DND-41 (cell line): ENCODE results near the gene STK32B.

Source experiments
- ATAC-seq: fragments of 200-7000 bp; cut with Tn5 transposase; 3 replicates; pipeline ENCODE4 v1.9.1; 2021; ENCODE audit warnings: low read depth; ENCODE audit not compliant: insufficient read depth
- DNase-seq: peaks from one replicate; pipeline ENCODE4 v3.0.0-alpha.2; 2020
- H2AFZ ChIP-seq: 2 replicates; pipeline ENCODE4 v1.6.0; 2012; ENCODE audit warnings: low read depth, low read length
- H3K27ac ChIP-seq: 2 replicates; pipeline ENCODE4 v1.5.1; 2012; ENCODE audit warnings: low read length, inconsistent platforms
- H3K27me3 ChIP-seq: fragments of 200-600 bp; sonication (generic); 2 replicates; pipeline ENCODE4 v1.6.0; 2012; ENCODE audit warnings: low read length, mild to moderate bottlenecking, inconsistent platforms; ENCODE audit not compliant: insufficient read depth, poor library complexity
- H3K36me3 ChIP-seq: 2 replicates; pipeline ENCODE4 v1.5.1; 2012; ENCODE audit warnings: low read length, inconsistent platforms; ENCODE audit not compliant: insufficient read depth
- H3K4me1 ChIP-seq: 2 replicates; pipeline ENCODE4 v1.5.1; 2012; ENCODE audit warnings: mild to moderate bottlenecking, low read length; ENCODE audit not compliant: insufficient read depth
- H3K4me2 ChIP-seq: 2 replicates; pipeline ENCODE4 v1.6.0; 2012; ENCODE audit warnings: mild to moderate bottlenecking, moderate library complexity, low read length, inconsistent platforms; ENCODE audit not compliant: insufficient read depth
- H3K4me3 ChIP-seq, 2 experiments: fragments of 200-600 bp in 1 of 2; shearing (Covaris generic) in 1 of 2; 2 replicates each; pipeline ENCODE4 v1.5.1; 2012 to 2016; ENCODE audit warnings: inconsistent platforms in 2 of 2, low read length in 2 of 2, mild to moderate bottlenecking in 2 of 2, low read depth in 1 of 2, moderate library complexity in 1 of 2
- H3K79me2 ChIP-seq: 2 replicates; pipeline ENCODE4 v1.6.0; 2012; ENCODE audit warnings: low read length, inconsistent platforms; ENCODE audit not compliant: insufficient read depth
- H3K9ac ChIP-seq: 2 replicates; pipeline ENCODE4 v1.6.0; 2012; ENCODE audit warnings: low read depth, mild to moderate bottlenecking, inconsistent platforms, low read length, moderate library complexity
- H3K9me3 ChIP-seq: 2 replicates; pipeline ENCODE4 v1.5.1; 2012; ENCODE audit warnings: low read length, moderate library complexity, mild to moderate bottlenecking, inconsistent platforms; ENCODE audit not compliant: insufficient read depth, severe bottlenecking
- H4K20me1 ChIP-seq: 2 replicates; pipeline ENCODE4 v1.6.0; 2012; ENCODE audit warnings: low read length; ENCODE audit not compliant: insufficient read depth
- CTCF ChIP-seq: IDR thresholded peaks from 2 replicates; pipeline ENCODE4 v1.5.1; 2012; ENCODE audit warnings: borderline replicate concordance, low read length, moderate library complexity, mild to moderate bottlenecking; ENCODE audit not compliant: poor library complexity, severe bottlenecking; ENCODE audit errors: extremely low read depth
- EZH2 ChIP-seq: IDR thresholded peaks from 3 replicates; pipeline ENCODE4 v1.6.1; 2012; ENCODE audit warnings: borderline replicate concordance, low read depth, mild to moderate bottlenecking, moderate library complexity, low read length, inconsistent platforms; ENCODE audit not compliant: severe bottlenecking

STK32B gene

DNA sequence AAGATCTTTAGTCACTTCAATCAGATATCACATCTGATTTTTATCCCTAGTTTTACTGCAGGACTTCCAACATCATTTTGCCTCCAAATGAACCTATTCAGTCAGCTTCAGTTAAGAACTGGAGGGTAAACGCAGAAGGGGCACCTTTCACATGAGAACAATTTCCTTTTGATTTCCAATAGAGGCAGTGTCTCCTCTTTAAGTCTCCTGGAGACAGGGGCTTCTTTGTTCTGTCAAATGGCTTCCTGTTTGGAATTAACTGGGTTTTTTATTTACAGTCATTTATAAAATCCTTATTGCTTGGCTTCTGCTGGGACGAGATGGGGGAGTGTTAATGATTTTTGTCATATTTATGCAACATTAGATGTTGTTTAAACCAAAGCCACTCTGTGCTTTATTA is 164.0 kb downstream of the STK32B start:
- no peak overlapping the region for H3K4me3 ChIP-seq
- no peak for DNase-seq

DNA sequence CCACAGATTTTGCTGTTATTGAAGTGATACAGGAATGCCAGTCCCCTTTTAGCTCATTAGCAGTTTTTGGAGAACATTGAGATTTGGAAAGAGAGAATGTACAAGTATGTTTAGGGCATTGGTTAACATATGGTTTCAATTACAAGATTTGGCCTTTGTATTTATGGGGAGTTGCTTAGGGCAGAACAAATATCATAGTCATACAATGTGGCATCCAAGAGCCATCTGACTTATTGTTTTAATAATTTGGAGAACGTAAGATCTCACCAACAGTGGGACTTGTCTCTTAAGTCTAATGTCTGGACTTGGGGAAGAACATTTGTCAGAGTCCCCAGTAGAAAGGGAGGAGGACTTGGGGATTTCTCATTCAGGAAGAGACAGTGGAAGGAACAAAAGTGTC is 166.1 kb downstream of the STK32B start:
- peaks cover 9% of the 10 kb centered on the region for H3K9me3 ChIP-seq
- no peaks in the 10 kb centered on the region for H3K79me2 ChIP-seq
- H3K4me2 ChIP-seq, result no peak overlapping the region
- no peak for TF ChIP-seq EZH2
- TF ChIP-seq CTCF, result no peak
- H3K9ac ChIP-seq, result no peak overlapping the region
- no peak for ATAC-seq
- H3K4me1 ChIP-seq, result no peaks in the 10 kb centered on the region
- no peaks in the 10 kb centered on the region for H3K36me3 ChIP-seq
- no peak overlapping the region for H3K4me3 ChIP-seq
- no peak overlapping the region for H2AFZ ChIP-seq
- no peak overlapping the region for H3K27ac ChIP-seq
- no peak for DNase-seq
- no peaks in the 10 kb centered on the region for H3K27me3 ChIP-seq
- H4K20me1 ChIP-seq, result 0 out of 2 replicates have a peak, but pooled peaks cover 4% of the 10 kb centered on the region

More for the DNA sequence above, 164.0 kb downstream of the STK32B start:
- Histone ChIP-seq H4K20me1 (0 out of 2 replicates have a peak, but pooled peaks cover 4% of the 10 kb centered on the region), H3K27me3 (no peaks in the 10 kb centered on the region), H3K4me1 (no peaks in the 10 kb centered on the region), H3K27ac (no peak overlapping the region), H2AFZ (no peak overlapping the region), H3K79me2 (no peaks in the 10 kb centered on the region), H3K36me3 (no peaks in the 10 kb centered on the region), H3K9ac (no peak overlapping the region), H3K4me2 (no peak overlapping the region), H3K9me3 (no peaks in the 10 kb centered on the region)
- no peak for TF ChIP-seq CTCF
- no peak for TF ChIP-seq EZH2
- no peak for ATAC-seq

DNA sequence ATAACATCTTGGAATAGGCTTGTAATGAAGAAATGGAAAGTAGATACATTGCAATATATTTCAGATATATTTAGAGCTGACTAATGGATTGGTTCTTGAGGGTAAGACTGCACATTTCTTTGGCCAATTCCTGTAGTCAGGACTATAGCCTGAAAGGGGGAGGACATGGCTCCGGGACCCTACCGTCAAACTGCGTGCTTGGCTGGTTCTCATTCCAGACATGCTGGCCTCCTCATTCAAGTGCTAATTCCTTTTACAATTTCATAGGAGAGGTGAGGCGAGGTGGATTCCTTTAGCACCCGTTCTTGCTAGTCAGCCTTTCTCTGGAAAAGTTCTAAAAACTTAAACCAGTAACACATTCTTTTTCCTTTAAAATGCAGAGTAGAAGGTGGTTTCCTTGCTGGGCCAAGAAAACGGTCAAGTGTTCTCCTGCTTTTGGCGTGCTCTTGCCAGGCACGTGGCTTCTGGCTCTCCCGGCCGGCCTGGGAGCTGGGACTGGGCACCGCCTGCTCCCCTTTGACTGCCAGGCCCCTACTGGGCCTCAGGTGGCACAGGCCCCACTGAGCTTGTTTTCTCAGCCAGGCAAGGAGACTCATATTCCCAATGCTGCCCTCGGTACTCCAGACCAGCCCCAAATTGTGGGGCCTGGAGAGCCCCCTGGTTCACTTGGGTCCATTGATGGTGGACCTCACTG is 167.2 kb downstream of the STK32B start:
- 0 out of 2 replicates have a peak, but pooled peaks cover 4% of the 10 kb centered on the region for H4K20me1 ChIP-seq
- H3K4me3 ChIP-seq, result no peak overlapping the region
- no peak overlapping the region for H3K27ac ChIP-seq
- no peak overlapping the region for H3K9ac ChIP-seq
- H3K27me3 ChIP-seq, result no peaks in the 10 kb centered on the region
- H2AFZ ChIP-seq, result no peak overlapping the region
- H3K79me2 ChIP-seq, result no peaks in the 10 kb centered on the region
- no peak for ATAC-seq
- H3K9me3 ChIP-seq, result peaks cover 9% of the 10 kb centered on the region
- no peaks in the 10 kb centered on the region for H3K36me3 ChIP-seq
- TF ChIP-seq CTCF (no peak), EZH2 (no peak)
- no peak for DNase-seq
- H3K4me2 ChIP-seq, result no peak overlapping the region
- no peaks in the 10 kb centered on the region for H3K4me1 ChIP-seq
